ENCODE results near the gene CTTN. TPM values are rescaled to one million over a fixed set of nuclear protein-coding genes. Genes with fewer than 3 reads are reported as not detected.

The CTTN gene
- total RNA-seq, 1 experiment from 2014 or later, result 224 TPM

DNA sequence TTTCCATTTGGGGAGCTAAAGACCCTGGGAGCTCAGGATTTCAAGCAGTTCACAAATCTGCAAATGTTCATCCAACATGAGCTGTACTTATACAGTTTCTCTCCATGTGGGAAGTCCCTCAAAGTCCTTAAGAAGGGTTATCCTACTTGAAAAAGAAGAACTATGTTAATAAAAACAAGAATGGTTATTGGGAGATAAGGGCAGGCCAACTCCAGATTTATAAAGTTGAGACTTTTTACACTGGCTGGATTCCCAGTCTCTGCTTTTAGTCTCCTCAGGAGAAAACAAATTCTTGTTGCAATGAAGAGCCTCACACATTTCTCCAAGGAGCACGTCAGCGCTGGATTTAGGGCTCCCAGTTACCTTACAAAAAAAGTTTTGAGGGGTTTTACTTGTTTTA is 34.2 kb upstream of the CTTN start:
- H3K4me1 ChIP-seq (ENCODE audit: insufficient read depth, low read length), result no peaks in the 10 kb centered on the region
- H3K9me3 ChIP-seq (ENCODE audit: control insufficient read depth, low read depth, low read length), result no peaks in the 10 kb centered on the region
- H2BK20ac ChIP-seq (ENCODE audit: low read depth, low read length, poor library complexity, severe bottlenecking), result no peak overlapping the region
- Mint-ChIP-seq H3K9me3 (no peaks in the 10 kb centered on the region), H3K36me3 (ENCODE audit: insufficient read depth in 1 of 3, low read depth in 3 of 3) (peaks cover 21 to 73% (median 42%) of the 10 kb centered on the region in 3 experiments), H3K4me3 (no peak overlapping the region), H3K4me1 (no peaks in the 10 kb centered on the region), H3K27ac (no peak overlapping the region), H3K27me3 (ENCODE audit: low read depth) (no peaks in the 10 kb centered on the region; the same call in 1 of the 2 replicates)
- no peak overlapping the region for H2AFZ ChIP-seq (ENCODE audit: low read length)
- no peak overlapping the region for H3K4me2 ChIP-seq (ENCODE audit: insufficient read depth, insufficient read length, low read length)
- WGBS (ENCODE audit: extremely low coverage, insufficient read length, low lambda C conversion rate), result no CpG with 5 or more reads among the region's 2 CpGs
- H3K23me2 ChIP-seq (ENCODE audit: insufficient read length, low read depth, low read length, poor library complexity, severe bottlenecking), result no peaks in the 10 kb centered on the region
- H2BK12ac ChIP-seq (ENCODE audit: insufficient read length, low read depth, low read length), result no peak overlapping the region
- no peak overlapping the region for H2BK5ac ChIP-seq (ENCODE audit: insufficient read length, low read length)
- H3K79me1 ChIP-seq (ENCODE audit: insufficient read depth, low read depth, low read length, poor library complexity, severe bottlenecking), result peaks cover 3% of the 10 kb centered on the region
- H3K23ac ChIP-seq (ENCODE audit: insufficient read length, low read depth, low read length), result no peak overlapping the region
- TF ChIP-seq, protein P1, sequence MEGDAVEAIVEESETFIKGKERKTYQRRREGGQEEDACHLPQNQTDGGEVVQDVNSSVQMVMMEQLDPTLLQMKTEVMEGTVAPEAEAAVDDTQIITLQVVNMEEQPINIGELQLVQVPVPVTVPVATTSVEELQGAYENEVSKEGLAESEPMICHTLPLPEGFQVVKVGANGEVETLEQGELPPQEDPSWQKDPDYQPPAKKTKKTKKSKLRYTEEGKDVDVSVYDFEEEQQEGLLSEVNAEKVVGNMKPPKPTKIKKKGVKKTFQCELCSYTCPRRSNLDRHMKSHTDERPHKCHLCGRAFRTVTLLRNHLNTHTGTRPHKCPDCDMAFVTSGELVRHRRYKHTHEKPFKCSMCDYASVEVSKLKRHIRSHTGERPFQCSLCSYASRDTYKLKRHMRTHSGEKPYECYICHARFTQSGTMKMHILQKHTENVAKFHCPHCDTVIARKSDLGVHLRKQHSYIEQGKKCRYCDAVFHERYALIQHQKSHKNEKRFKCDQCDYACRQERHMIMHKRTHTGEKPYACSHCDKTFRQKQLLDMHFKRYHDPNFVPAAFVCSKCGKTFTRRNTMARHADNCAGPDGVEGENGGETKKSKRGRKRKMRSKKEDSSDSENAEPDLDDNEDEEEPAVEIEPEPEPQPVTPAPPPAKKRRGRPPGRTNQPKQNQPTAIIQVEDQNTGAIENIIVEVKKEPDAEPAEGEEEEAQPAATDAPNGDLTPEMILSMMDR (conservative IDR thresholded peaks at IDR 0.05), result no peak
- H4K5ac ChIP-seq (ENCODE audit: insufficient read length, low read depth, low read length), result no peak overlapping the region
- no peak overlapping the region for H2BK15ac ChIP-seq (ENCODE audit: low read depth, low read length)
- no peak overlapping the region for H2AK5ac ChIP-seq (ENCODE audit: insufficient read length, low read length)
- H3K14ac ChIP-seq (ENCODE audit: insufficient read depth, low read length), result no peak overlapping the region
- no peak for DNase-seq
- H4K91ac ChIP-seq (ENCODE audit: insufficient read length, low read depth, low read length), result no peak overlapping the region
- H3K79me2 ChIP-seq (ENCODE audit: insufficient read depth, low read length), result no peaks in the 10 kb centered on the region
- no peak overlapping the region for H2BK120ac ChIP-seq (ENCODE audit: low read depth, low read length, poor library complexity, severe bottlenecking)
- H3K27ac ChIP-seq (ENCODE audit: insufficient read length, low read depth, low read length), result no peak overlapping the region
- no peaks in the 10 kb centered on the region for H3K27me3 ChIP-seq (ENCODE audit: insufficient read depth, low read length)
- H4K20me1 ChIP-seq (ENCODE audit: control insufficient read depth, insufficient read depth, insufficient read length), result no peaks in the 10 kb centered on the region
- no peak overlapping the region for H3T11ph ChIP-seq (ENCODE audit: low read length)
- H3K56ac ChIP-seq (ENCODE audit: insufficient read length, low read depth, low read length), result no peak overlapping the region
- H4K8ac ChIP-seq (replicated peaks; ENCODE audit: insufficient read length, low read depth, low read length), result no peak overlapping the region
- H3K9ac ChIP-seq (ENCODE audit: extremely low read depth, insufficient read length, low read length), result no peak overlapping the region
- no peak overlapping the region for H3K18ac ChIP-seq (ENCODE audit: insufficient read length, low read depth, low read length)
- H3K4ac ChIP-seq (ENCODE audit: low read depth, low read length), result no peak overlapping the region

Measured in H9 (cell line).